ENCODE results near the gene ATG101.

The ATG101 gene

GRCh38 chr12:52045794-52046199 is 24.0 kb upstream of the ATG101 start:
- DNase-seq (ENCODE audit: extremely low spot score): no peak
- CTCF ChIA-PET: interaction anchor here (0.8 to 33.0 kb wide), 5 partner anchors 9 to 25 kb away, joined by 3 to 1220 read pairs (median 5); partner anchors contain the start of genes ATG101, NR4A1 and SMIM41
- TF ChIP-seq CTCF (IDR thresholded peaks at IDR 0.05; ENCODE audit: control extremely low read depth, extremely low read depth, low read depth, missing control alignments): no peak
- POLR2A ChIA-PET: interaction anchor here (0.7 kb wide), 1 partner anchor 13 kb away, joined by 4 read pairs; no protein-coding TSS in a partner anchor

GRCh38 chr12:52046859-52047258 is 22.9 kb upstream of the ATG101 start:
- ChIA-PET POLR2A (interaction anchor here (0.5 kb wide), 1 partner anchor 31 kb away, joined by 3 read pairs; no protein-coding TSS in a partner anchor), CTCF (interaction anchor here (1.1 to 33.0 kb wide), 4 partner anchors 14 to 75 kb away, joined by 3 to 1220 read pairs (median 56); partner anchors contain the start of genes ATG101, NR4A1 and SMIM41)
- no peak for DNase-seq (ENCODE audit: extremely low spot score)
- no peak for TF ChIP-seq CTCF (IDR thresholded peaks at IDR 0.05; ENCODE audit: control extremely low read depth, extremely low read depth, low read depth, missing control alignments)

- TF ChIP-seq CTCF (IDR thresholded peaks at IDR 0.05; ENCODE audit: control extremely low read depth, extremely low read depth, low read depth, missing control alignments): no peak
- DNase-seq (ENCODE audit: extremely low spot score): no peak
- ChIA-PET POLR2A (no interaction called here), CTCF (interaction anchor here (7.2 to 33.0 kb wide), 2 partner anchors 22 to 23 kb away, joined by 108 to 1220 read pairs; partner anchors contain the start of genes ATG101, NR4A1 and SMIM41)
Observed at GRCh38 chr12:52049286-52049685, 20.5 kb upstream of the ATG101 start.

- no peak for DNase-seq (ENCODE audit: extremely low spot score)
- no peak for TF ChIP-seq CTCF (IDR thresholded peaks at IDR 0.05; ENCODE audit: control extremely low read depth, extremely low read depth, low read depth, missing control alignments)
- ChIA-PET CTCF (interaction anchor here (42.5 kb wide), 1 partner anchor 17 kb away, joined by 1220 read pairs; no protein-coding TSS in a partner anchor), POLR2A (interaction anchor here (1.8 kb wide), 1 partner anchor 10 kb away, joined by 8 read pairs; no protein-coding TSS in a partner anchor)
Observed at GRCh38 chr12:52049688-52050087, 20.1 kb upstream of the ATG101 start.

- POLR2A ChIA-PET: interaction anchor here (1.2 to 2.7 kb wide), 8 partner anchors 9 to 46 kb away, joined by 4 to 22 read pairs (median 8); partner anchors contain the start of gene ATG101
- TF ChIP-seq CTCF (IDR thresholded peaks at IDR 0.05; ENCODE audit: control extremely low read depth, extremely low read depth, low read depth, missing control alignments): no peak
- no peak for DNase-seq (ENCODE audit: extremely low spot score)
- CTCF ChIA-PET: interaction anchor here (1.1 to 42.5 kb wide), 5 partner anchors 11 to 31 kb away, joined by 5 to 1220 read pairs (median 12); partner anchors contain the start of gene ATG101
Observed at GRCh38 chr12:52050116-52050757, 19.5 kb upstream of the ATG101 start.

GRCh38 chr12:52050758-52051541 is 18.8 kb upstream of the ATG101 start, which contains the start of gene NR4A1:
Gene NR4A1 (plus strand): TSS chr12:52051442. CDS start chr12:52054329, 2,887 bp downstream.
- ChIA-PET CTCF (interaction anchor here (1.1 to 42.5 kb wide), 8 partner anchors 10 to 73 kb away, joined by 3 to 1220 read pairs (median 6); partner anchors contain the start of gene ATG101), POLR2A (interaction anchor here (0.7 to 2.7 kb wide), 12 partner anchors 9 to 1270 kb away, joined by 3 to 22 read pairs (median 6); partner anchors contain the start of genes AAAS and ATG101)
- DNase-seq (ENCODE audit: extremely low spot score): peak; percentile 98
- peak; percentile 34 for TF ChIP-seq CTCF (IDR thresholded peaks at IDR 0.05; ENCODE audit: control extremely low read depth, extremely low read depth, low read depth, missing control alignments)

All from GM10248 (cell line).